Natural killer cell treated with Interleukin-12 subunit alpha and Interleukin-12 subunit beta and Interleukin-15 and Interleukin-18, amount 100 ng/mL, for 72 hours (primary cell): Measurements from ENCODE around the gene ATP6V1D. TPM values are rescaled to one million over a fixed set of nuclear protein-coding genes. Genes with fewer than 3 reads are reported as not detected.
"Not testable (repeated sequence)": the region's sequence is repeated elsewhere in the genome, so short reads cannot be mapped to it uniquely, and the experiment has no call there.

ENCODE experiments used
- ATAC-seq, 2 donors: fragments of 150-1000 bp; cut with Tn5 transposase in 1 of 2; sonication (Bioruptor Pico), chemical (Tn5 transposase) in 1 of 2; 2 replicates each; pipeline ENCODE4 v1.10.0; 2021
- DNase-seq: peaks from one replicate; pipeline ENCODE4 v3.0.0; 2022; ENCODE audit warnings: low spot score
- H3K27ac Mint-ChIP-seq, 2 donors: 1 replicate in 1 of 2; 2 replicates in 1 of 2; pipeline ENCODE4 v1.8.0; 2022; ENCODE audit warnings: mixed read lengths in 2 of 2, mild to moderate bottlenecking in 1 of 2, moderate library complexity in 1 of 2
- H3K27me3 Mint-ChIP-seq, 2 donors: 1 replicate in 1 of 2; 2 replicates in 1 of 2; pipeline ENCODE4 v1.8.0; 2022; ENCODE audit warnings: mixed read lengths in 2 of 2
- H3K36me3 Mint-ChIP-seq: one replicate; pipeline ENCODE4 v1.8.0; 2022; ENCODE audit warnings: mixed read lengths
- H3K4me1 Mint-ChIP-seq, 2 donors: 1 replicate in 1 of 2; 2 replicates in 1 of 2; pipeline ENCODE4 v1.8.0; 2022; ENCODE audit warnings: low read depth in 2 of 2, mixed read lengths in 2 of 2, mild to moderate bottlenecking in 1 of 2
- H3K4me3 Mint-ChIP-seq: one replicate; pipeline ENCODE4 v1.8.0; 2022; ENCODE audit warnings: mixed read lengths
- H3K9me3 Mint-ChIP-seq: 2 replicates; pipeline ENCODE4 v1.8.0; 2022; ENCODE audit warnings: mixed read lengths
- total RNA-seq, 2 donors: library from RNA; stranded (reverse); gene quantifications; one replicate each; pipeline ENCODE4 v1.2.3, GENCODE V29; 2022

The ATP6V1D gene
- total RNA-seq = 10 to 100 TPM; 36.5 to 40.6 TPM

GRCh38 chr14:67359775-67360469 lies at the start of gene ATP6V1D, which contains the start of gene EIF2S1:
TSS of gene ATP6V1D (minus strand) at chr14:67359804. CDS start at chr14:67359698, 106 bp downstream.
TSS of gene EIF2S1 (plus strand) at chr14:67360328. CDS start at chr14:67364768, 4,440 bp downstream.
- Mint-ChIP-seq H3K27ac (peak within 1 kb of the TSS; percentile 97 to 98), H3K27me3 (no peaks in the 10 kb centered on the region), H3K4me1 (peaks cover 36 to 54% of the 10 kb centered on the region in 2 donors), H3K9me3 (no peaks in the 10 kb centered on the region), H3K4me3 (peak within 1 kb of the TSS; percentile 97), H3K36me3 (peaks cover 11% of the 10 kb centered on the region)
- ATAC-seq = peak; percentile 96
- DNase-seq = peak; percentile 100

DNA sequence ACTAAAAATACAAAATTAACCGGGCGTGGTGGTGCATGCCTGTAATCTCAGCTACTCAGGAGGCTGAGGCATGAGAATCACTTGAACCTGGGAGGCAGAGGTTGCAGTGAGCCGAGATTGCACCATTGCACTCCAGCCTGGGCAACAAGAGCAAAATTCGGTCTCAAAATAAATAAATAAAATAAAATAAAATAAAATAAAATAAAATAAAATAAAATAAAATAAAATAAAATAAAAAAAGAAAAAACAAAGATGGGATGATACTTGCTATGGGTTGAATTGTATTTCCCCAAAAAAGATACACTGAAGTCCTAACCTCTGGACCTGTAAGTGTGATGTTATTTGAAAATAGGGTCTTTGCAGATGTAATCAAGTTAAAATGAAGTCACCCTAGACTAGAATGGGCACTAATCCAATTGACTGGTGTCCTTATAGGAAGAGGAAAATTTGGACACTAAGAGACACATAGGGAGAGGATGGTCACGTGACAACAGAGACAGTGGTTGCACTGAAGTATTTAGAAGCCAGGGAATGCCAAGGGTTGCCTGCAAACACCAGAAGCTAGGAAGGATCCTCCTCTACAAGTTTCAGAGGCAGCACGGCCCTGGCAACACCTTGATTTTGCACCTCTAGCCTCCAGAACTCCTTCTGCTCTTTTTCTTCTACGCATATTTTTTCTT lies 48.7 kb upstream of the ATP6V1D start:
- H3K4me1 Mint-ChIP-seq, ATAC-seq, H3K27ac Mint-ChIP-seq, H3K9me3 Mint-ChIP-seq, DNase-seq, H3K4me3 Mint-ChIP-seq, H3K36me3 Mint-ChIP-seq: not testable (repeated sequence)
- peaks cover 0 to 12% of the 10 kb centered on the region in 2 donors for H3K27me3 Mint-ChIP-seq

DNA sequence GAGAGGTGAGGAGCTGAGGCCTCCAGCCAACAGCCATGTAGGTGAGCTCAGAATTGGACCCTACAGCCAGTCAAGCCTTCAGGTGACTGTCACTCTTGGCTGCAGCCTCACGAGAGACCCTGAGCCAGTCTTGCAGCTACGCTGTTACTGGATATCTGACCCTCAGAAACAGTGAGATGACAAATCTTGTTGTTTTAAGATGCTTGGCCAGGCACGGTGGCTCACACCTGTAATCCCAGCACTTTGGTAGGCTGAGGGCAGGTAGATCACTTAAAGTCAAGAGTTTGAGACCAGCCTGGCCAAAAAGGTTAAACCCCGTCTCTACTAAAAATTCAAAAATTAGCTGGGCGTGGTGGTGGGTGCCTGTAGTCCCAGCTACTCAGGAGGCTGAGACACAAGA lies 46.2 kb upstream of the ATP6V1D start:
- ATAC-seq = no peak
- Mint-ChIP-seq H3K9me3 (no peaks in the 10 kb centered on the region), H3K4me3 (no peak overlapping the region), H3K36me3 (no peaks in the 10 kb centered on the region), H3K4me1 (no peaks in the 10 kb centered on the region), H3K27me3 (peaks cover 7 to 10% of the 10 kb centered on the region in 2 donors), H3K27ac (no peak overlapping the region)
- no peak for DNase-seq

DNA sequence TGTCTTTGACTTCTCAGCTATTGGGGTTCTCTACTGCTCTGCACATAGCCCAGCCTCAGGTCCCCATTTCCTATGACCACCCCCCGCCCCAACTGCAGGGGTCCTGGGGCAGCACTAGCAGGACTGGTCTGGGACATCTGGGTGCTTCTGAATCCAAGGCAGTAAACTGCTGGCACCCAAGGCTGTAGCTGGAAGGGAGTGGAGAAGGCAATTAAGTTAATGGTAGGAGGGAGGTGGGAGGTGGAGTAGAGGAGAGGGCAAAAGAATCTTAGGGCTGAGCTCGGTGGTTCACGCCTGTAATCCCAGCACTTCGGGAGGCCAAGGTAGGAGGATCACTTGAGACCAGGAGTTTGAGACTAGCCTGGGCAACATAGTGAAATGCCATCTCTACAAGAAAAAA lies 40.8 kb upstream of the ATP6V1D start:
- no peak overlapping the region for H3K27ac Mint-ChIP-seq
- no peak for ATAC-seq
- peaks cover 14 to 22% of the 10 kb centered on the region in 2 donors for H3K27me3 Mint-ChIP-seq
- H3K9me3 Mint-ChIP-seq = no peaks in the 10 kb centered on the region
- H3K36me3 Mint-ChIP-seq = no peaks in the 10 kb centered on the region
- no peak overlapping the region for H3K4me3 Mint-ChIP-seq
- DNase-seq = no peak
- H3K4me1 Mint-ChIP-seq = no peaks in the 10 kb centered on the region

- Mint-ChIP-seq H3K4me1 (no peaks in the 10 kb centered on the region), H3K27me3 (peaks cover 11 to 22% of the 10 kb centered on the region in 2 donors), H3K27ac (no peak overlapping the region), H3K36me3 (no peaks in the 10 kb centered on the region), H3K9me3 (no peaks in the 10 kb centered on the region), H3K4me3 (no peak overlapping the region)
- ATAC-seq = no peak
- DNase-seq = no peak
Measured at GRCh38 chr14:67397536-67397935, 37.9 kb upstream of the ATP6V1D start.

DNA sequence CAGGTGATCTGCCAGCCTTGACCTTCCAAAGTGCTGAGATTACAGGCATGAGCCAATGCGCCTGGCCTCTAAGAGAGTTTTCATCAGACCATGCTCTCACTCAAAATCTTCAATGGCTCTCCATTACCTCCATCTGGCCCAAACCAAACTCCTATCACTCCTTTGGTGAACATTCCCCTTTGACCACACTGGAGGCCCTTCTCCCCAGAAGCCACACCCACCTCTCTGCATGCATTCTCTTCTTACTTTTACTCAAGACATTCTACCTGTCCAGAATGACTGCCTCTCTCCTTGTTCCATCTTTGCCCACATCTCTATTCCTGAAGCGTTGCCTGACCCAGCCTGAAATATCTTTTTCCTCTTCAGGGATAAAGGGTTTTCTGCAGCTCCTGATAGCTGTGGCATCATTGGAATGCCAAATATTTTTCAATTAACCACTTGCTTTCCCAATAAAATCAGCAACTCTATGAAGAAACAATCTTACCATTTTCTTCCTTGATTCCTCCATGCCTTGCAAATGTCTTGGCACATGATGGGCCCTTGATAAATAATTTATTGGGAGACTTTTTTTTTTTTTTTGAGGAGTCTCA lies 36.9 kb upstream of the ATP6V1D start:
- H3K4me1 Mint-ChIP-seq = no peaks in the 10 kb centered on the region
- H3K4me3 Mint-ChIP-seq = no peak overlapping the region
- H3K27ac Mint-ChIP-seq = no peak overlapping the region
- ATAC-seq = no peak
- H3K9me3 Mint-ChIP-seq = no peaks in the 10 kb centered on the region
- H3K27me3 Mint-ChIP-seq = peaks cover 9 to 18% of the 10 kb centered on the region in 2 donors
- H3K36me3 Mint-ChIP-seq = no peaks in the 10 kb centered on the region
- no peak for DNase-seq

GRCh38 chr14:67395876-67396189 lies 36.2 kb upstream of the ATP6V1D start:
- no peaks in the 10 kb centered on the region for H3K36me3 Mint-ChIP-seq
- no peaks in the 10 kb centered on the region for H3K9me3 Mint-ChIP-seq
- no peak overlapping the region for H3K27ac Mint-ChIP-seq
- peaks cover 8 to 15% of the 10 kb centered on the region in 2 donors for H3K27me3 Mint-ChIP-seq
- no peak overlapping the region for H3K4me3 Mint-ChIP-seq
- ATAC-seq = no peak
- DNase-seq = no peak
- H3K4me1 Mint-ChIP-seq = no peaks in the 10 kb centered on the region

GRCh38 chr14:67395086-67395875 lies 35.7 kb upstream of the ATP6V1D start:
- Mint-ChIP-seq H3K4me3 (no peak overlapping the region), H3K27me3 (peaks cover 8 to 15% of the 10 kb centered on the region in 2 donors), H3K9me3 (no peaks in the 10 kb centered on the region), H3K4me1 (no peaks in the 10 kb centered on the region), H3K36me3 (no peaks in the 10 kb centered on the region), H3K27ac (no peak overlapping the region)
- no peak for ATAC-seq
- no peak for DNase-seq

DNA sequence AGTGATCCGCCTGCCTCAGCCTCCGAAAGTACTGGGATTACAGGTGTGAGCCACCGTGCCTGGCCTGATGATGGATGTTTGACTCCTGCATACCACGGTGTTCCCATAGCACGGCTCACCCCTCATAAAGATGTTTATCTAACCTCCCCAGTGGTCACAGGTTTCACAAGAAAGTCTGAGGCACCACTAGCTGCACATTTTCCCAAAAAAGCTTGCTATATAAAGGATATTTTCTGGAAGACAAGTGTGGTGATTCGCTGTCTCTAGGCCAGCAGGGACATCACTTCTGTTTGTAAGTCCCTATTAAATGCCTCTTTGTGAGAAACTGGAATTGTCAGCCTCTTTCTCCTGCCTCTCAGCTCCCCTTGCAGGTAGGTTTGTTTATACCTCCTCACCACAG lies 34.1 kb upstream of the ATP6V1D start:
- Mint-ChIP-seq H3K27me3 (peaks cover 4 to 6% of the 10 kb centered on the region in 2 donors), H3K9me3 (no peaks in the 10 kb centered on the region), H3K27ac (no peak overlapping the region), H3K4me3 (no peak overlapping the region), H3K4me1 (no peaks in the 10 kb centered on the region), H3K36me3 (no peaks in the 10 kb centered on the region)
- no peak for ATAC-seq
- DNase-seq = no peak

- Mint-ChIP-seq H3K27ac (no peak overlapping the region), H3K27me3 (no peaks in the 10 kb centered on the region), H3K4me3 (no peak overlapping the region), H3K36me3 (no peaks in the 10 kb centered on the region), H3K4me1 (no peaks in the 10 kb centered on the region), H3K9me3 (no peaks in the 10 kb centered on the region)
- no peak for DNase-seq
- ATAC-seq = peak in 1 of 2 donors; percentile 33
Measured at GRCh38 chr14:67392800-67393199, 33.2 kb upstream of the ATP6V1D start.

- ATAC-seq (no peak), DNase-seq (no peak)
- Mint-ChIP-seq H3K27me3 (no peaks in the 10 kb centered on the region), H3K27ac (no peak overlapping the region), H3K9me3 (no peaks in the 10 kb centered on the region), H3K36me3 (no peaks in the 10 kb centered on the region), H3K4me3 (no peak overlapping the region), H3K4me1 (no peaks in the 10 kb centered on the region)
Measured at GRCh38 chr14:67392123-67392522, 32.5 kb upstream of the ATP6V1D start.

GRCh38 chr14:67391268-67391667 lies 31.7 kb upstream of the ATP6V1D start:
- Mint-ChIP-seq H3K9me3 (no peaks in the 10 kb centered on the region), H3K4me3 (no peak overlapping the region), H3K27me3 (no peaks in the 10 kb centered on the region), H3K4me1 (no peaks in the 10 kb centered on the region), H3K27ac (no peak overlapping the region), H3K36me3 (peaks cover 6% of the 10 kb centered on the region)
- ATAC-seq (no peak), DNase-seq (no peak)

DNA sequence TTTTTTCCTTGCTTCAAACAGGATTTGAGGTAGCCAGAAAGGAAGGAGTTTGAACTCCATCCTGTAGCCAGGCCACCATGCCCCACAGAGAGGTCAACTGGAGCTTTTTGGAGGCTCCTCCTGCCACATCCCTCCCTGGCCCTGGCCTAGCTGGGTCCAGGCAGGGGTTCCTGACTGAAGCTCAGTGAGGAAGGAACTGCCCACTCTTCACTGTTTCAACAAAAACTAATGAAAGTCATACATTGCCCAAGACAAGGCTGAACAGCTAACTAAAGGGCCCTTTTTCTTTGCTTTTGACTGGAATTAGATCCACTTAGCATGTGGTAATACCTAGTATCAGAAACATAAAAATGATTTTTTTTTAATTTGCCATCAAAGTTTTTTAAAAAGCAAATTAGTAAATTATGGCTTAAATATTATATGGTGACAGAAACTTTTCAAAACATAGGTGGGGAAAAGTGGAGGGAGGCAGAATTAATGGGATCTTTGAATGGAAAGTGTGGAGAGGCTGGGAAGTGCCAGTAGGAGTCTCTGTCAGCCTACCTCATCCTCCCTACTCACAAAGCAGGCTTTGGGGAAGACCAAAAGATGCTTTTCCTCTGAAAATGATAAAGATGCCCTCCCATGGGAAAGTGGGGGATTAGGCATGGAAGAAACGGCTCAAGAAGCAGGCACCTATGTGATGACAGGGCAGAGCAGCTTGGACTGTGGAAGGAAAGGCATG lies 30.4 kb upstream of the ATP6V1D start:
- Mint-ChIP-seq H3K36me3 (peaks cover 6% of the 10 kb centered on the region), H3K27ac (no peak overlapping the region), H3K4me1 (no peaks in the 10 kb centered on the region), H3K27me3 (no peaks in the 10 kb centered on the region), H3K9me3 (no peaks in the 10 kb centered on the region), H3K4me3 (no peak overlapping the region)
- ATAC-seq (no peak), DNase-seq (no peak)
